ENCODE results near the gene OR4M1.
"Not testable (repeated sequence)": the region's sequence is repeated elsewhere in the genome, so short reads cannot be mapped to it uniquely, and the experiment has no call there.

DNA sequence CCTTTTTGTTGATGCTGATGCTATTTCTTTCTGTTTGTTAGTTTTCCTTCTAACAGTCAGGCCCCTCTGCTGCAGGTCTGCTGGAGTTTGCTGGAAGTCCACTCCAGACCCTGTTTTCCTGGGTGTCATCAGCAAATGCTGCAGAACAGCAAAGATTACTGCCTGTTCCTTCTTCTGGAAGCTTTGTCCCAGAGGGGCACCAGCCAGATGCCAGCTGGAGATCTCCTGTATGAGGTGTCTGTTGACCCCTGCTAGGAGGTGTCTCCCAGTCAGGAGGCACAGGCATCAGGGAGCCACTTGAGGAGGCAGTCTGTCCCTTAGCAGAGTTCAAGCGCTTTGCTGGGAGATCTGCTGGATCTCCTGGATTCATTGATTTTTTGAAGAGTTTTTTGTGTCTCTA lies 46.6 kb downstream of the OR4M1 start:
- TF ChIP-seq POLR2A, POLR2AphosphoS5 (IDR thresholded peaks at IDR 0.05): not testable (repeated sequence)
- TF ChIP-seq, protein P1, sequence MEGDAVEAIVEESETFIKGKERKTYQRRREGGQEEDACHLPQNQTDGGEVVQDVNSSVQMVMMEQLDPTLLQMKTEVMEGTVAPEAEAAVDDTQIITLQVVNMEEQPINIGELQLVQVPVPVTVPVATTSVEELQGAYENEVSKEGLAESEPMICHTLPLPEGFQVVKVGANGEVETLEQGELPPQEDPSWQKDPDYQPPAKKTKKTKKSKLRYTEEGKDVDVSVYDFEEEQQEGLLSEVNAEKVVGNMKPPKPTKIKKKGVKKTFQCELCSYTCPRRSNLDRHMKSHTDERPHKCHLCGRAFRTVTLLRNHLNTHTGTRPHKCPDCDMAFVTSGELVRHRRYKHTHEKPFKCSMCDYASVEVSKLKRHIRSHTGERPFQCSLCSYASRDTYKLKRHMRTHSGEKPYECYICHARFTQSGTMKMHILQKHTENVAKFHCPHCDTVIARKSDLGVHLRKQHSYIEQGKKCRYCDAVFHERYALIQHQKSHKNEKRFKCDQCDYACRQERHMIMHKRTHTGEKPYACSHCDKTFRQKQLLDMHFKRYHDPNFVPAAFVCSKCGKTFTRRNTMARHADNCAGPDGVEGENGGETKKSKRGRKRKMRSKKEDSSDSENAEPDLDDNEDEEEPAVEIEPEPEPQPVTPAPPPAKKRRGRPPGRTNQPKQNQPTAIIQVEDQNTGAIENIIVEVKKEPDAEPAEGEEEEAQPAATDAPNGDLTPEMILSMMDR (IDR thresholded peaks at IDR 0.05) = not testable (repeated sequence)
